Calu3 (cell line): Measurements from ENCODE around the gene TENM4. TPM values are rescaled to one million over a fixed set of nuclear protein-coding genes. Genes with fewer than 3 reads are reported as not detected.

Experiments
- BruUV-seq: library from RNA; stranded (reverse); fragments of 400-500 nt; replicated peaks from 2 replicates; lab custom pipeline; 2021; lab: Mats Ljungman, UMichigan
- CTCF ChIA-PET: fragments of 300-600 bp; sonication (Branson Sonifier 250); formaldehyde crosslinking; loops from one replicate; lab custom pipeline; 2022; ENCODE audit warnings: antibody characterized with exemption; lab: Charles Lee
- DNase-seq: peaks from one replicate; pipeline ENCODE4 v3.0.0; 2022
- H3K27ac Mint-ChIP-seq: one replicate; pipeline ENCODE4 v1.8.0; 2022; ENCODE audit warnings: mixed read lengths; ENCODE audit not compliant: unreplicated experiment
- H3K27me3 Mint-ChIP-seq: one replicate; pipeline ENCODE4 v1.8.0; 2022; ENCODE audit warnings: mixed read lengths; ENCODE audit not compliant: unreplicated experiment
- H3K36me3 Mint-ChIP-seq: one replicate; pipeline ENCODE4 v1.8.0; 2022; ENCODE audit warnings: mild to moderate bottlenecking, moderate library complexity, mixed read lengths; ENCODE audit not compliant: insufficient read depth, unreplicated experiment
- H3K4me1 Mint-ChIP-seq: one replicate; pipeline ENCODE4 v1.8.0; 2022; ENCODE audit warnings: mild to moderate bottlenecking, low read depth, mixed read lengths; ENCODE audit not compliant: unreplicated experiment
- H3K4me3 Mint-ChIP-seq: one replicate; pipeline ENCODE4 v1.8.0; 2022; ENCODE audit warnings: mild to moderate bottlenecking, low read depth, moderate library complexity, mixed read lengths; ENCODE audit not compliant: unreplicated experiment
- H3K9me3 Mint-ChIP-seq: one replicate; pipeline ENCODE4 v1.8.0; 2022; ENCODE audit warnings: low read depth, mixed read lengths; ENCODE audit not compliant: unreplicated experiment
- CTCF ChIP-seq: fragments of 200-600 bp; IDR thresholded peaks from one replicate; pipeline ENCODE4 v1.8.0; 2022; ENCODE audit warnings: antibody characterized with exemption; ENCODE audit not compliant: unreplicated experiment
- intact Hi-C: fragments of 100-400 bp; cut with micrococcal nuclease; formaldehyde crosslinking; loops from one replicate; pipeline ENCODE4 v1.10.0; 2022; ENCODE audit not compliant: unreplicated experiment
- total RNA-seq: library from RNA; stranded (reverse); gene quantifications from 2 replicates; pipeline ENCODE4 v1.2.3, GENCODE V29; 2022

The TENM4 gene
- total RNA-seq, 1 experiment from 2014 or later = not detected

GRCh38 chr11:79285756-79286155 lies 155.1 kb downstream of the TENM4 start:
- Mint-ChIP-seq H3K4me3 (no peak overlapping the region), H3K4me1 (no peaks in the 10 kb centered on the region), H3K36me3 (no peaks in the 10 kb centered on the region), H3K9me3 (peaks cover 2% of the 10 kb centered on the region), H3K27me3 (peaks cover 13% of the 10 kb centered on the region), H3K27ac (no peak overlapping the region)
- intact Hi-C loops = no loop called here
- CTCF ChIA-PET = no interaction called here
- no peak for TF ChIP-seq CTCF
- BruUV-seq = no TSS peak
- no peak for DNase-seq

- TF ChIP-seq CTCF = no peak
- Mint-ChIP-seq H3K4me1 (no peaks in the 10 kb centered on the region), H3K9me3 (no peaks in the 10 kb centered on the region), H3K4me3 (no peak overlapping the region), H3K27ac (no peak overlapping the region), H3K27me3 (no peaks in the 10 kb centered on the region), H3K36me3 (no peaks in the 10 kb centered on the region)
- no peak for DNase-seq
- CTCF ChIA-PET = interaction anchor here (0.7 kb wide), 1 partner anchor 1132 kb away, joined by 4 read pairs; no protein-coding TSS in a partner anchor
- BruUV-seq = no TSS peak
- intact Hi-C loops = no loop called here
These were observed 164.0 kb downstream of the TENM4 start for GRCh38 chr11:79276736-79277325.

GRCh38 chr11:79274636-79275331 lies 166.0 kb downstream of the TENM4 start:
- no peaks in the 10 kb centered on the region for H3K4me1 Mint-ChIP-seq

GRCh38 chr11:79273781-79274180 lies 167.0 kb downstream of the TENM4 start:
- Mint-ChIP-seq H3K4me3 (no peak overlapping the region), H3K4me1 (no peaks in the 10 kb centered on the region), H3K36me3 (no peaks in the 10 kb centered on the region), H3K27me3 (peaks cover 8% of the 10 kb centered on the region), H3K27ac (no peak overlapping the region), H3K9me3 (peaks cover 2% of the 10 kb centered on the region)
- CTCF ChIA-PET = no interaction called here
- TF ChIP-seq CTCF = no peak
- intact Hi-C loops = no loop called here
- no peak for DNase-seq
- BruUV-seq = no TSS peak

More at GRCh38 chr11:79274636-79275331, 166.0 kb downstream of the TENM4 start:
- Mint-ChIP-seq H3K27ac (no peak overlapping the region), H3K27me3 (peaks cover 8% of the 10 kb centered on the region), H3K36me3 (no peaks in the 10 kb centered on the region), H3K4me3 (no peak overlapping the region), H3K9me3 (peaks cover 2% of the 10 kb centered on the region)
- no peak for TF ChIP-seq CTCF
- no TSS peak for BruUV-seq
- CTCF ChIA-PET = no interaction called here
- intact Hi-C loops = no loop called here
- DNase-seq = no peak
